Measurements from ENCODE around the gene PRKCE. TPM values are rescaled to one million over a fixed set of nuclear protein-coding genes. Genes with fewer than 3 reads are reported as not detected.

Gene PRKCE
- total RNA-seq, 1 donor from 2014 or later = 23.6 TPM

DNA sequence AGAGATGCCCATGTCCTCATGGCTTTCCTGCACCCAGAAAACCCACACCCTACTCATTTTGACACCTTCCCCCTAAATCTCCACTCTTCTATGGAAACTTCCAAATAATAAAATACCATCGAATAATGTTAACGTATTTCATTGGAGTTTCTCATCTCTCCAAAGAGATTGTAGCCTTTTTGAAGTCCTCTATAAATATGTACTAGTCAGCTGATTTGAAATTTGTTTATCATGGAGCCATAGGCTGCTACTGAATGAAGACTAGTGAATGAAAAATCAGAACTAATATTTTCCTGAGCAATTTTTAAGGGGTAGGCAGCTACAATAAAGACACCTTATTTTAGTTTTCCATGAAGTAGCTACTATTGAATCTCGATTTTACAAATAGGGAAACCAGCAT lies 419.6 kb downstream of the PRKCE start:
- no peak for DNase-seq (ENCODE audit: low read depth in 2 of 2)

DNA sequence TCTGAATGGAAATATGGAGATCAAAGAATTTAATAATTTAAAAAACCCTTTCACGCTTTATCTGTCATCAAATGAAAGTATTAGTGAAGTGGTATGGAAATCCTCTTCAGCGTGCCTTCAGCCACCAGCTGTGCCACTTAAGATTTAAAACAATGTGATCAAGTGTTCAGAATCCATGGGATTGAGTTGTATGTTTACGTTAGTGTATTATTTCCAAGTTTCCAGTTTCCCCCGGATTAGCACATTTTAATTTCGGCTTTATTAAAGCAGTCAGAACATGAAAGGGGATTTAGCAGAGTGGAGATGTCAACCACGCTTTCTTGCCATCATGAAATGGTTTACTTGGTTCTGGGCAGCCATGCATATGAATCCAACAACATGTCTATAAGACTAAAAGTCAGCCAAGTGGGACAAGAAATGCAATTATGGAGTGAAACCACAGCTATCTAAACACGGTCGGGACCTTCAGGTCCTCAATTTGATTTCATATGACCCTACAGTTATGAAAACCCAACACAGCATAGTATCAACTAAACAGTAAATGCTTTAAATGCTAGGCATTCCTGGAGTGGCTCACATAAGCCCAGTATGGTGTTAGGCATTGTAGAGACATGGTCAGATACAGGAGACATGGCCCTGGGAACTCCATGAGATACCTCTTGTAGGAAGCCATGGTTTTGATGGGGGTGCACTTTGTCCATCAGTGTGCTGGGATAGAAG lies 420.8 kb downstream of the PRKCE start:
- no peak for DNase-seq (ENCODE audit: low read depth in 2 of 2)

DNA sequence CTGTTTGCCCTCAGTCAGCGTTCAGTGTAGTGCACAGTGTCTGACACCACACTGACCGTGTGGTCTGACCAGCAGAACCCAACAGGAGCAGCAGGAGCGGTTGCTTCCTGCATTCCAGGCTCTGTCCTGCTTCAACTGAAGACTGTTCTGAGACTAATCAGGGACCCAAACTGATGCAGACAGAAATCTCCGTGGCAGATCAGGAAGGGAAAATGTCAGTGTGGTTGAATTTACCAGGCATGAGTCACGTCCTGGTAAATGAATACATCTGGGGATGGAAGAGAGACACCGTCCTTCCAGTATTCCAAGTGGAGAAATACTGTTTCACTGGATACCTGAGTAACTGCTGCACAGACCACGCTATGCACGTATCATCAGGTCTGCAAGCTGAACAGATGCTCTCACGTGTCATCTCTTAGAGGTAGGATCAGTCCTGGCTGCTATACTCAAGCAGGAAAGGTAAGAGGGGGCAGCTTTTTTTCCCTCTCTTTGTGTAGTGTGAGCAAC lies 422.1 kb downstream of the PRKCE start:
- peak; percentile 67 to 98 for DNase-seq (ENCODE audit: low read depth in 2 of 2)

DNA sequence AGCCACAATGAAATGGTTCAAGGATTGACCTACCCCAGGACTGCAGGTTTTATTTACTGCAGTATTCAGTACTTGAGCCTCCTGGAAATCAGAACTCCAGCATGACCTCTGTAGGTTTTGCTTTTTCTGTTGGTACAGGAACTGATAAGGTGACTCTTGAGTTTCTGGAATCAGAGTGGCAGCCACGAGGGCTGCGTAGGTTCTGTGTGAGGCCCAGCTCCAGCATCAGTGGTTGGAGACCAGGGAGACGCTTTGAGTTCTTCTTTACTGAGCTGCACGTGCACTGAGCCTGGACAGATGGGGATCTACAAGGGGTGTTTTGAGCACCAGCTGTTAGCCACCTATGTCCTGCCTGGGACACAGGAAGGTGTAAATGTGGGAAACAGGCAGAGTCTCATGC lies 423.0 kb downstream of the PRKCE start:
- DNase-seq (ENCODE audit: low read depth in 2 of 2) = peak in 1 of 2 donors; percentile 42

DNA sequence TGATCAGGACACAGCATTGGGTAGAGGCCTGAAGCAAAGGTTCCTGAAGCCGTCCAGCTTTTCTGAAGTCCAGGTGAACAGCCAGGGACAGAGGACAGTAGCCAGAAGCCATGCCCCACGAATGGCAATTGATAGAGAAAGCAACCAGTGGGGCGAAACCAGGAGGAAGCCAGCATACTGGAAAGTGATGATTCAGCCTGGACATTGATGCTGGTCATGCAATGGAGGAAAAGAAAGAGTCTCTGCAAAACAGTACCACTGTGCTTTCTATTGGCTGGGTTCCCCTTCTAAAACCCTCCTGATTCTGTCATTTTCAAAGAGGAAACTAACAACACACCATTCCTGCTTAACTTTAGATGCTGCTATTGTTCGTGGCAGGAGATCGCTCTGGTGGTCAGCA lies 424.4 kb downstream of the PRKCE start:
- peak; percentile 67 to 74 for DNase-seq (ENCODE audit: low read depth in 2 of 2)

DNA sequence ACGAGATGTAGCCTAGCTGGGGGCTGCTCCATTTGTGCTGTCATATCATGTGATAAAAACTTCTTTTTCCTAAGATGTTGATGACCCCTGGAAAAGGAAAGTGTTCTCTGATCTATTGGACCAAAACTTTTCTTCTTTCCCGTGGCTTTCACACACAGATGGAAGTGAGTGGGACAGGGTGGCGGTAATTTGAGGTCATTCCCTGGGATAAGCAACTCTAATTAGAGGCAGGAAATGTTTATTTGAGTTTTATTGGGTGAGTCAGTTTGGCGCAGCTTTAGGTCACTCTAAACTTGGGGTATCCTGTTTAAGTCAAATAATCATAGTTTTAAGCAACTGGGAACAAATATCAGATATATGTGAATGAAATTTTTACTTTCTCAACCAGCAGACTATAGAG lies 424.8 kb downstream of the PRKCE start:
- peak; percentile 40 to 92 for DNase-seq (ENCODE audit: low read depth in 2 of 2)

DNA sequence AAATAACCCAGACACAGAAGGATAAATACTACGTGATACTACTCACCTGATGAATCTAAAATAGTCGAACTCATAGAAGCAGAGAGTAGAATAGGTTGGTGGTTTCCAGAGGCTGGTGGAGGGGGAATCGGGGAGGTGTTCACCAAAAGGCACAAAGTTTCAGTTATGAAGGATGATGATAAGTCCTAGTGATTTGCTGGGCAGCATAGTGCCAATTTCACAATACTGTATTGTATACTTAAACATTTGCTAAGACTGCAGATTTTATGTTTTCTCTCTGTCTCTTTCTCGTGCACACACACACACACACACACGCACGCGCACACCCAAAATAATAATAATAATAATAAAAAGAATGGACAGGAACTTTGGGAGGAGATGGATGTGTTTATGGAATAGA lies 425.4 kb downstream of the PRKCE start:
- DNase-seq (ENCODE audit: low read depth in 2 of 2) = no peak

DNA sequence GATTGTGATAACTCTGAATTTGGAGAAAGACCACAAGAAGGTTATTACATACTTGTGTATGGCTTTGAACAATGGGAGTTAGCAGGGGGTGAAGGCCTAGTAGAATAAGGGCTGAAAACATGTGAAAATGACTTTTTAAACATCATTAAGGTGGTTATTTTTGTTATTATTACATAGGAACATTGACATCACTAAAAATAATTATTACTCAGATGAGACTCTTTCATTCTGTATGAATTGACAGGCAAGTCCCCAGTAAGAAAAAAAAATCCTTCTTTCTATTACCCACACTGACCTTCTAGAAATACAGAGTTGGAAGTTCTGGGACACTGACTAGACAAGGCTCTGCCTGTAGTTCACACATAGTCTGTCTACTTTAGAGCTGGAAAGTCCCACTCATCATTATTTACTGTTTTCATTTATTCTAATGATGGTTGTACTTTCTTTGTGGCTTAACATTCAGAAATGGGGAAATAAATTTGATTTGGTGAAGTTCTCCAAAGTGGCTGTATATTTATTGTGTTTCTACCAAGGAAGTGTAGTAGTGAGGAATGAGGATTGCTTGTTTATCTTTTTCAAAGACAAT lies 426.1 kb downstream of the PRKCE start:
- no peak for DNase-seq (ENCODE audit: low read depth in 2 of 2)

DNA sequence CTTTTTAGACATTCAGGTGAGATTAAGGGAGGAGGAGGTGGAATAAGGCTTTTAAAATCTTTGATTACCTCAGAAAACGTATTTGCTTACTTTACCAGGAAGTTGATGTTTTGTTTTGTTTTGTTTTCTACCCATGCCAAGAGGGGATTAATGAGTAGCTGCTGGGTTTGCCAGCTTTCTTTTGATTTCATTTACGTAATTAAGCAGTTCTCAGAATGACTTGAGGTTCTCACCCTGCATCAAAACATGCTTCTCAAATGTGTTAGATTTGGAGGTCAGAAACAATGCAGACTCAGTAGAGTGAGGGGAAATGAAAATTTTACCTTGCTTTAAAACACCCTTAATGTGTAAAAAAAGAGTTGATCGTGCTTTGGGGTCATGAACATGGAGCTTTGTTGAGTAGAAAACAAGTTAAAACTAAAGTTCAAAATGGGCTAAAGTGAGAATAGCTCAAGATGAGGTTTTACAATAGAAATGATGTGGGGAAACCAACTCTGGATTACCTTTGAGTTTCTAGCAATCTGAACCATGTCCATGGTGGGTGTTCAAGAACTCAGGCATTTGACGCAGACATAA lies 428.6 kb downstream of the PRKCE start:
- DNase-seq (ENCODE audit: low read depth in 2 of 2) = no peak

DNA sequence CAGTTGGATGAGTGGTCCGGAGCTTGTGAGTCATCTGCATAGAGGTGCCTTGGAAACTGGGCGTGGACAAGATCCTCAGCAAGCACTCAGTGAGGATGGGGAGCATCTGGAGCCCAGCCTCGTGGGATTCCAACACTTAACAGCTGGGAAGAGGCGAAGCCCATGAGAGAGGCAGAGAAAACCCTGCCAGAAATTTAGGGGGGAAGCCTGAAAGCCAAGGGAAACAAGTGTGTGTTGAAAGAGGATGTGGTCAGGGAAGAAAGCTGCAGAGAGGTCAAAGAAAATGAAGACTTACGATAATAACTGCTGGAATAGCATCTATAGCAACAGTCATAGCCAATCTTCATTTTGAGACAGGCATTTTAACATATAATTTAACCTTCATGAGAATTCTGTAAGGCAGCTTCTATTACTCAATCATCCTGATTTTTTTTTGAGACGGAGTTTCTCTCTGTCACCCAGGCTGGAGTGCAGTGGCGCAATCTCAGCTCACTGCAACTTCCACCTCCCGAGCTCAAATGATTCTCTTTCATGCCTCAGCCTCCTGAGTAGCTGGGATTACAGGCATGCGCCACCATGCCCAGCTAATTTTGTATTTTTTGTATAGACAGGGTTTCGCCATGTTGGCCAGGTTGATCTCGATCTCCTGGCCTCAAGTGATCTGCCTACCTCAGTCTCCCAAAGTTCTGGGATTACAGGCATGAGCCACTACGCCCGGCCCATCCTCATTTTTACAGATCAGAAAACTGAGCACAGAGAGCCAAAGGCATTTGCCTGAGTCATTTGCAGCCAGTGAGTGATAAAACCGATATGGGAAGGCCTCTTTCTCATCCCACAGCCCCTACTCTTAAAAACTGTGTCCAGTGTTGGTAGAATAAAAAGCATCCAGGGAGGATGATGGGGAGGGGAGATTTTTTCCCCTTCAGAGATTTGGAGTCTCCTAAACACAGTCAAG lies 431.3 kb downstream of the PRKCE start:
- DNase-seq (ENCODE audit: low read depth in 2 of 2) = peak in 1 of 2 donors; percentile 76

DNA sequence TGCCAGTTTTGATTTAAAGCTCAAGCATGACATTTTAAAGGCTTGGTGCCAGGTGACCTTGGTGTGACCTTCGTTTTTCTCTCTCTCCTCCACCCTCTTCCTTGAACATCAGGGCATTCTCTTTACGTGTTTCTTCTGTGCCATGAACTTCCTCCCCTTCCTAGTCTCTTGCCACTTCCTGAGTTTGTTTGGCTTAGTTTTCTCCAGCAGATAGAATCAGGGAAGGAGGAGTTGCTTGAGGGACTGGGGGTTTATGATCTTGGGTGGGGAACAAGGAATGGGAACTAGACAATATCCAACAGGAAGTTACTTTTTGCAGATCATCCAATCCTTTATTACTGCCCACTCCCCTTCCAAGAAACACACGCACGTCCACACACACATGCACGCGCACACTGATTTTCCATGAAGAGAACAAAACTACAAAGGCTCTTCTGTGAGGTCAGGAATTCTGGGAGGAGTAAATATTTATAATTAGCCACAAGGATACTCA lies 435.1 kb downstream of the PRKCE start:
- DNase-seq (ENCODE audit: low read depth in 2 of 2) = peak in 1 of 2 donors; percentile 61

DNA sequence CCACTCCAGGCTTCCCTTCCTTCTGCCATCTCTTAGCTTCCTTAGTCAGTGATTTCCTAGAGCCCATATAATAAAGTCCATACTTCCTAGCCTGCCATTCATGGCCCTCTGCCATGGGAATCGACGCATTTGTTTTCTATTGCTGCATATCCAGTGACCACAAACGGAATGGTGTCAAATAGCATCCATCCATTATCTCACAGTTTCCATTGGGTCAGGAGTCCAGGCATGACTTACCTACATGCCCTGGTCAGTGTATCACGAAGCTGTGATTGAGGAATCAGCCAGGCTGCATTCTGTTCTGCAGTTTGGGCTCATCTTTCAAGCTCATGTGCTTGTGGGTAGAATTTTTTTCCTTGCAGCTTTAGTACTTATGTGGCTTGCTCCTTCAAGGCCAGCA lies 436.0 kb downstream of the PRKCE start:
- DNase-seq (ENCODE audit: low read depth in 2 of 2) = peak; percentile 51

DNA sequence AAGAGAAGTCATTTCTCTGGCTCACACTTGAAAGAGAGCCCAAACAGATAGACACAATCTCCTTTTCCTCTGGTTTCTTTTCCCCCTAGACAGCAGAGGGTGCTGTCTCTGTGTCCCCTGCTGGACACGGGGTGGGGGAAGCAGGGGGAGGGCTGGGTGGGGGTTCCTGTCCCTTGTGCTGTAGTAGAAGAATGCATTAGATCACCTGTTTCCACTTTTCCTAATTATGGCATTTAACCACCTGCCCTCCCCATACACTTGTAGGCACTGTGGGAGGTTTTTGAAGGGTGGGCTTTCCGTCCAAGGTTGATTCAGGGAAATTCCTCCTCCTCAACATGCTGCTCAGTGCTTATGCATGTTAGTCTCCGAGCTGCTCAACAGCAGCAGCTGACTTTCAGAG lies 439.5 kb downstream of the PRKCE start:
- DNase-seq (ENCODE audit: low read depth in 2 of 2) = peak; percentile 39 to 45

DNA sequence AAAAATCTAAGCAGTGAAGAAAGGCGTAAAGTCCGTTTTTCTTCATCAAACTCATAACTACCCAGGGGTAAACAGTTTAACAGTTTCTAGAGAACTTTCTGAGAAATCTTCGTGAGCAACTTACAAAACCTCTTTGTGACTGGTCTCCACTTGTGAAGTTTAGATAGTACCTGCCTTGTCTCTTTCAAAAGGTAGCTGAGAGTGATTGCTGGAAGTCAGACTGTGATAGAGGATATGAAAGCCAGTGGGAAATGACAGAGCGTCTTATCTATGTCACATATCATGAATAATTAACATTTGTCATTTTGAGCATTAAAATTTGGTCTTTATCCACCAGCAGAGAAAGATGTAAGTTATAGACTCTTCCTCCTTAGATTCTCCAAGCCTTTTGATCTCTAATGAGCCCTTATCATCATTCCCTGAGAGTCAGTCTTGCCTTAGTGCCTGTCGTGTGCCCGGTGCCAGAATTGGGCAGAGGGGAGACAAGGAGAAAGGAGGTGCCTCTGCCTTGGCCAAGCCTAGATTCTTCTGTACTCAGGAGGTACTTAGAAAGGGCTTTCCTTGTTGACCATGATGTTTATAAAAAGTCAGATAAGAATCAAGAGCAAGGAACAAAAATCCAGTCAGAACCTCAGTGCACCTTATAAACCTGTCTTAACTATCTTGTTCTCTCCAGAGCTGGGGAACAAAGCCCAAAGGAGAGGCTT lies 440.6 kb downstream of the PRKCE start:
- no peak for DNase-seq (ENCODE audit: low read depth in 2 of 2)

DNA sequence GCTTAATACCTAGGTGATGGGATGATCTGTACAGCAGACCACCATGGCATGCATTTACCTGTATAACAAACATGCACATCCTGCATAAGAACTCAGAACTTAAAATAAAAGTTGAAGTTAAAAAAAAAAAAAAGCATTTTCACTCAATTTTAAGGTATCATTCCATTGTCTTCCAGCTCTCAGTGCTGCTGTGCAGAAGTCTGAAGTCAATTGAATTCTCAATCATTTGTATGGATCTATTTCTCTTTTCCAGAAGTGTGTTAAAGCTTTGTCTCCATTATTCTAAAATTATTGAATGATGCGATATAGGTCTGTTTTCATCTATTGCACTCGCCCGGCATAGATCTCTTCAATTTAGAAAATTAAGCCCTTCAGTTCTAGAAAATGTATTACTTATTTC lies 443.2 kb downstream of the PRKCE start:
- no peak for DNase-seq (ENCODE audit: low read depth in 2 of 2)

DNA sequence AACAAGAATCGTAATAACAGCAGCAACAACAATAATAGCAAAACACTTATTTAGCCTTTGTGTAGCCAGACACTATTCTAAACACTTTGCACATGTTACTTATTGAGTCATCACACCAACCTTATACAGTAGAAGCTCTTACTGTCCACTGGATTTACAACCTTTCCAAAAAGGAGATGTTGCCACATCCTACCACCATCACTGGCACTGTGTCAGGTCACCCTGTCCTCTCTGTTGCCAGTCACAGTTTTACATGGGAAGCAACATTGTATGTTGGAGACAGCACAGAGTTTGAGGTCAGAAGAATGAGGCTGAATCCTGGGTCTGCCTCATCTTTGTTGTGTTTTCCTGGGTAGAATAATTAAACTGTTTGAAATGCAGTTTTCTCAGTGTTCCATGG lies 444.4 kb downstream of the PRKCE start:
- DNase-seq (ENCODE audit: low read depth in 2 of 2) = no peak

DNA sequence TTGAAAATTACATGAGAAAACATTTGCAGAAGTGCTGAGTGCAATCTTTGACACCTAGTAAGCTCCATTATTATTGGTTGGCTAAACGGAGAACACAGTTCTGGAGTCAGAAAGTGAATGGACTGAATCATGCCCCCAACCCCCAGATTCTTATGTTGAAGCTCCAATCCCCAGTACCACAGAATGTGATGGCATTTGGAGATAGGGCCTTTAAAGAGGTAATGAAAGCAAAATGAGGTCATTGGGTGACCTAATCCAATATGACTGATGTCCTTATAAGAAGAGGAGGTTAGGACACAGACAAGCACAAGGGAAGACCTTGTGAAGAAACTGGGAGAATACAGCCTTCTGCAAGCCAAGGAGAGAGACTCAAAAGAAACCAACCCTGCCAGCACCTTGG lies 444.8 kb downstream of the PRKCE start:
- no peak for DNase-seq (ENCODE audit: low read depth in 2 of 2)

DNA sequence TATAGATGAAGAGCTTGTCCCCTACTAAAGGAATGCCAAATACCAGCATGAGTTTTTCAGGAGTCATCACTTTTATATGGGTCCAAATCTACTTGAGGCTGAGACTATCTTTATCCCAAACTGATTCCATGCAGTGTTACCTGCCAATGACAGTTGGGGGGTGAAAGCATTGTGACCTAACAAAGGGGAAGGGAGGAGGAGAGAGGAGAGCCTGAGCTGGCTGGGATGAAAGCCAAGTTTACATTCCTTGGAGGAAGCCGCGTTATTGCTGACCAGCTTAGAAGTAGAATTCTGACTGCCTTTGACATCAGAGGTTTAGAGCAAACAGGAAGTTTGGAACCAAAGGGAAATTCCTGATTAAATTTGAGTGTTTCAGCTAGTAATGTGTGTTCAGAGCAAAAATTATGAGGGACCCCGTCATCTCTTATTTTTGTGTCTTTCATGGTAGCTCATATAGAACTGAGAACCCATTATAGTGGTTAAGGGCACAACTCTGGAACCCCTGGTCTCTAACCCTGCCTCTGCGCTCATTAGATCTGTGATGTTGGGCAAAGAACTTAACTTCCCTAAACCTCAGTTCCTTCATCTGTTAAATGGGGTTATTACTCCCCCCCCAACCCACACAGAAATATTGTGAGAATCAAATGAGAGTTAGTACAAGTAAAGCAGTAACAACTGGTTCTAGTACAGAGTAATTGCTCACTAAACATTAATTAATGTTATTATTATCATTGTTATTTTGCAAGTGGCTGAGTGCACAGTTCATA lies 446.4 kb downstream of the PRKCE start:
- DNase-seq (ENCODE audit: low read depth in 2 of 2) = peak; percentile 40 to 98

DNA sequence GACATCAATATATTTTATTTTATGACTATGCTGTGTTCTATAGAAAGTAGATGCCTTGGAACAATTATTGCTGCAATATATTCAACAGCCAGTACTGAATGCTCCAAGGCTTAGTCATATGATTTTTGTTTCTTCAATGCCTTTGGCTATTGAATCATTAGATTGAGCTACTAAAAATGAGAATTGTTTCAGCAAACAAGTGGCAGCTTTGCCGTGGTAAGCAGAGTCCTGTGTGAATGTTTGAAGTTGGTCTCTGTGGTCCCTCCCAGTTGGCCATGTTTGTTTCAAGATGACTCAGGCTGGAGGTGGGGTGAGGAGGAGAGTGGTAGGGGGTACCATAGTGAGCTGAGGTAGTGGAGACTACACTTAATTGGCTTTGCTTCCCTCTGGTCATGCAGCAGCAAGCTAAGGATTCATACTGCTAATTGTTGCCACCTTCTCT lies 447.2 kb downstream of the PRKCE start:
- peak in 1 of 2 donors; percentile 48 for DNase-seq (ENCODE audit: low read depth in 2 of 2)
